Nephron progenitor cell (in vitro differentiated cells): ENCODE results near the gene PRDX2.

Source experiments
- DNase-seq: peaks from one replicate; pipeline ENCODE4 v3.0.0; 2021
- H3K27ac Mint-ChIP-seq: 2 replicates; pipeline ENCODE4 v1.8.0; 2021; ENCODE audit warnings: mild to moderate bottlenecking, moderate library complexity, mixed read lengths
- H3K27me3 Mint-ChIP-seq: 2 replicates; pipeline ENCODE4 v1.8.0; 2021; ENCODE audit warnings: mild to moderate bottlenecking, low read depth, mixed read lengths; ENCODE audit not compliant: poor library complexity
- H3K36me3 Mint-ChIP-seq: 2 replicates; pipeline ENCODE4 v1.8.0; 2021; ENCODE audit warnings: low read depth, mixed read lengths
- H3K4me1 Mint-ChIP-seq: 2 replicates; pipeline ENCODE4 v1.8.0; 2021; ENCODE audit warnings: mixed read lengths
- H3K4me3 Mint-ChIP-seq: 2 replicates; pipeline ENCODE4 v1.8.0; 2021; ENCODE audit warnings: mild to moderate bottlenecking, moderate library complexity, mixed read lengths
- H3K9me3 Mint-ChIP-seq: 2 replicates; pipeline ENCODE4 v1.8.0; 2021; ENCODE audit warnings: mild to moderate bottlenecking, moderate library complexity, mixed read lengths
- CTCF ChIP-seq: fragments of 200-600 bp; sonication (generic); IDR thresholded peaks from 2 replicates; pipeline ENCODE4 v1.5.0; 2021; ENCODE audit warnings: antibody characterized with exemption

Gene PRDX2

GRCh38 chr19:12837225-12837624 lies 35.6 kb upstream of the PRDX2 start:
- TF ChIP-seq CTCF = no peak
- H3K27ac Mint-ChIP-seq = no peak overlapping the region
- H3K27me3 Mint-ChIP-seq = peaks cover 79% of the 10 kb centered on the region
- no peaks in the 10 kb centered on the region for H3K9me3 Mint-ChIP-seq
- H3K4me1 Mint-ChIP-seq = peaks cover 52% of the 10 kb centered on the region
- H3K36me3 Mint-ChIP-seq = no peaks in the 10 kb centered on the region
- H3K4me3 Mint-ChIP-seq = peak overlapping the region; percentile 54
- DNase-seq = no peak

- H3K36me3 Mint-ChIP-seq = no peaks in the 10 kb centered on the region
- no peaks in the 10 kb centered on the region for H3K9me3 Mint-ChIP-seq
- no peak for TF ChIP-seq CTCF
- peaks cover 44% of the 10 kb centered on the region for H3K4me1 Mint-ChIP-seq
- DNase-seq = no peak
- H3K4me3 Mint-ChIP-seq = peak overlapping the region; percentile 60
- peaks cover 84% of the 10 kb centered on the region for H3K27me3 Mint-ChIP-seq
- H3K27ac Mint-ChIP-seq = no peak overlapping the region
Observed at GRCh38 chr19:12836529-12836863, 34.9 kb upstream of the PRDX2 start.

GRCh38 chr19:12834976-12835757 lies 33.6 kb upstream of the PRDX2 start:
- Mint-ChIP-seq H3K27ac (no peak overlapping the region), H3K27me3 (peaks cover 94% of the 10 kb centered on the region), H3K4me1 (peaks cover 31% of the 10 kb centered on the region), H3K9me3 (no peaks in the 10 kb centered on the region), H3K36me3 (no peaks in the 10 kb centered on the region), H3K4me3 (peak overlapping the region; percentile 62)
- no peak for TF ChIP-seq CTCF
- peak; percentile 59 for DNase-seq

- no peak for DNase-seq
- no peak for TF ChIP-seq CTCF
- H3K36me3 Mint-ChIP-seq = no peaks in the 10 kb centered on the region
- no peaks in the 10 kb centered on the region for H3K9me3 Mint-ChIP-seq
- H3K4me3 Mint-ChIP-seq = peak within 1 kb of the TSS; percentile 62
- H3K27ac Mint-ChIP-seq = no peak within 1 kb of the TSS
- peaks cover 27% of the 10 kb centered on the region for H3K4me1 Mint-ChIP-seq
- peaks cover 94% of the 10 kb centered on the region for H3K27me3 Mint-ChIP-seq
Observed at GRCh38 chr19:12834566-12834943, 33.0 kb upstream of the PRDX2 start, which contains the start of gene RTBDN. RTBDN (minus strand) TSS chr19:12834579; CDS start chr19:12829979, 4,600 bp downstream.

- DNase-seq = peak; percentile 65
- no peak for TF ChIP-seq CTCF
- peak overlapping the region; percentile 62 for H3K4me3 Mint-ChIP-seq
- H3K36me3 Mint-ChIP-seq = no peaks in the 10 kb centered on the region
- peaks cover 21% of the 10 kb centered on the region for H3K4me1 Mint-ChIP-seq
- H3K27me3 Mint-ChIP-seq = peaks cover 94% of the 10 kb centered on the region
- H3K9me3 Mint-ChIP-seq = no peaks in the 10 kb centered on the region
- no peak overlapping the region for H3K27ac Mint-ChIP-seq
Observed at GRCh38 chr19:12833738-12834565, 32.4 kb upstream of the PRDX2 start.
